Measurements from ENCODE around the gene LAMA3.

LAMA3 gene

GRCh38 chr18:23816740-23817139, 127.5 kb downstream of the LAMA3 start:
- no peak for TF ChIP-seq Cebpa-rat (IDR thresholded peaks at IDR 0.05)
- H3K4me3 ChIP-seq = no peak overlapping the region
- no peaks in the 10 kb centered on the region for H3K36me3 ChIP-seq
- H3K9ac ChIP-seq = no peak overlapping the region
- no peaks in the 10 kb centered on the region for H3K27me3 ChIP-seq
- H3K27ac ChIP-seq = peak overlapping the region in 2 of 11 experiments; percentile 5 to 20; a peak in 1 of 22 replicates
- no peaks in the 10 kb centered on the region for H4K20me1 ChIP-seq
- peak overlapping the region in 9 of 11 experiments; percentile 7 to 56 (median 38); a peak in 15 of 22 replicates for H3K4me2 ChIP-seq
- H3K9me3 ChIP-seq (replicated peaks in 1 of 11) = no peaks in the 10 kb centered on the region
- peaks cover 4 to 25% (median 13%) of the 10 kb centered on the region in 10 experiments; a peak in 18 of 20 replicates for H3K4me1 ChIP-seq

GRCh38 chr18:23819001-23819400, 129.7 kb downstream of the LAMA3 start:
- H3K27ac ChIP-seq = no peak overlapping the region
- H4K20me1 ChIP-seq = no peaks in the 10 kb centered on the region
- H3K9ac ChIP-seq = no peak overlapping the region
- H3K9me3 ChIP-seq (replicated peaks in 1 of 11) = no peaks in the 10 kb centered on the region
- H3K36me3 ChIP-seq = no peaks in the 10 kb centered on the region
- H3K4me1 ChIP-seq = peaks cover 4 to 17% (median 12%) of the 10 kb centered on the region in 10 experiments; a peak in 18 of 20 replicates
- no peak overlapping the region for H3K4me2 ChIP-seq
- H3K27me3 ChIP-seq = no peaks in the 10 kb centered on the region
- H3K4me3 ChIP-seq = no peak overlapping the region
- no peak for TF ChIP-seq Cebpa-rat (IDR thresholded peaks at IDR 0.05)

GRCh38 chr18:23822590-23823385, 133.5 kb downstream of the LAMA3 start:
- Histone ChIP-seq H3K36me3 (no peaks in the 10 kb centered on the region), H3K27ac (no peak overlapping the region), H3K27me3 (no peaks in the 10 kb centered on the region), H4K20me1 (no peaks in the 10 kb centered on the region), H3K4me1 (peaks cover 19 to 36% (median 31%) of the 10 kb centered on the region in 10 experiments), H3K4me3 (no peak overlapping the region), H3K9me3 (replicated peaks in 1 of 11) (no peaks in the 10 kb centered on the region), H3K4me2 (no peak overlapping the region), H3K9ac (no peak overlapping the region)
- no peak for TF ChIP-seq Cebpa-rat (IDR thresholded peaks at IDR 0.05)

- no peak for TF ChIP-seq Cebpa-rat (IDR thresholded peaks at IDR 0.05)
- 0 out of 22 replicates have a peak overlapping the region, but pooled peaks of 1 of the 11 experiments have one; percentile 3 for H3K27ac ChIP-seq
- H3K4me2 ChIP-seq = peak overlapping the region in 3 of 11 experiments; percentile 6 to 49 (median 9); a peak in 2 of 22 replicates
- no peak overlapping the region for H3K4me3 ChIP-seq
- no peaks in the 10 kb centered on the region for H3K27me3 ChIP-seq
- H3K9ac ChIP-seq = no peak overlapping the region
- H3K36me3 ChIP-seq = no peaks in the 10 kb centered on the region
- H3K4me1 ChIP-seq = peaks cover 28 to 49% (median 41%) of the 10 kb centered on the region in 10 experiments
- no peaks in the 10 kb centered on the region for H3K9me3 ChIP-seq (replicated peaks in 1 of 11)
- no peaks in the 10 kb centered on the region for H4K20me1 ChIP-seq
Measured at GRCh38 chr18:23824240-23824639, 135.0 kb downstream of the LAMA3 start.

GRCh38 chr18:23824669-23825068, 135.4 kb downstream of the LAMA3 start:
- TF ChIP-seq Cebpa-rat (IDR thresholded peaks at IDR 0.05) = no peak
- Histone ChIP-seq H3K9me3 (replicated peaks in 1 of 11) (no peaks in the 10 kb centered on the region), H3K4me2 (peak overlapping the region in 4 of 11 experiments; percentile 6 to 49 (median 12); a peak in 3 of 22 replicates), H3K9ac (no peak overlapping the region), H3K4me3 (no peak overlapping the region), H3K36me3 (no peaks in the 10 kb centered on the region), H3K4me1 (peaks cover 28 to 52% (median 43%) of the 10 kb centered on the region in 10 experiments), H3K27ac (0 out of 22 replicates have a peak overlapping the region, but pooled peaks of 1 of the 11 experiments have one; percentile 3), H3K27me3 (no peaks in the 10 kb centered on the region), H4K20me1 (no peaks in the 10 kb centered on the region)

GRCh38 chr18:23825496-23825895, 136.2 kb downstream of the LAMA3 start:
- Histone ChIP-seq H3K36me3 (no peaks in the 10 kb centered on the region), H3K9ac (no peak overlapping the region), H4K20me1 (no peaks in the 10 kb centered on the region), H3K4me3 (no peak overlapping the region), H3K9me3 (replicated peaks in 1 of 11) (no peaks in the 10 kb centered on the region), H3K4me2 (peak overlapping the region; percentile 15 to 55 (median 33); a peak in 18 of 22 replicates), H3K4me1 (peaks cover 28 to 52% (median 43%) of the 10 kb centered on the region in 10 experiments), H3K27me3 (no peaks in the 10 kb centered on the region), H3K27ac (peak overlapping the region in 2 of 11 experiments; percentile 12 to 33; a peak in 3 of 22 replicates)
- no peak for TF ChIP-seq Cebpa-rat (IDR thresholded peaks at IDR 0.05)

GRCh38 chr18:23825978-23826405, 136.7 kb downstream of the LAMA3 start:
- H3K27ac ChIP-seq = peak overlapping the region in 4 of 11 experiments; percentile 4 to 45 (median 22); a peak in 8 of 22 replicates

GRCh38 chr18:23826850-23827620, 137.8 kb downstream of the LAMA3 start:
- H3K4me2 ChIP-seq = peak overlapping the region; percentile 15 to 55 (median 35); a peak in 21 of 22 replicates
- H3K36me3 ChIP-seq = no peaks in the 10 kb centered on the region
- no peaks in the 10 kb centered on the region for H4K20me1 ChIP-seq
- TF ChIP-seq Cebpa-rat (IDR thresholded peaks at IDR 0.05) = no peak
- no peaks in the 10 kb centered on the region for H3K9me3 ChIP-seq (replicated peaks in 1 of 11)
- H3K9ac ChIP-seq = no peak overlapping the region
- no peak overlapping the region for H3K4me3 ChIP-seq
- peaks cover 28 to 52% (median 43%) of the 10 kb centered on the region in 10 experiments for H3K4me1 ChIP-seq
- peak overlapping the region in 7 of 11 experiments; percentile 1 to 69 (median 33); a peak in 11 of 22 replicates for H3K27ac ChIP-seq
- no peaks in the 10 kb centered on the region for H3K27me3 ChIP-seq

More at GRCh38 chr18:23825978-23826405, 136.7 kb downstream of the LAMA3 start:
- Histone ChIP-seq H3K36me3 (no peaks in the 10 kb centered on the region), H3K4me1 (peaks cover 28 to 52% (median 43%) of the 10 kb centered on the region in 10 experiments), H3K9ac (peak overlapping the region in 1 of 11 experiments; percentile 2; a peak in 2 of 22 replicates), H3K4me3 (no peak overlapping the region), H4K20me1 (no peaks in the 10 kb centered on the region), H3K27me3 (no peaks in the 10 kb centered on the region), H3K9me3 (replicated peaks in 1 of 11) (no peaks in the 10 kb centered on the region), H3K4me2 (peak overlapping the region; percentile 15 to 55 (median 33); a peak in 21 of 22 replicates)
- no peak for TF ChIP-seq Cebpa-rat (IDR thresholded peaks at IDR 0.05)

- no peaks in the 10 kb centered on the region for H3K9me3 ChIP-seq (replicated peaks in 1 of 11)
- H3K27ac ChIP-seq = peak overlapping the region in 7 of 11 experiments; percentile 1 to 69 (median 15); a peak in 11 of 22 replicates
- no peaks in the 10 kb centered on the region for H3K36me3 ChIP-seq
- no peak for TF ChIP-seq Cebpa-rat (IDR thresholded peaks at IDR 0.05)
- no peak overlapping the region for H3K9ac ChIP-seq
- no peaks in the 10 kb centered on the region for H3K27me3 ChIP-seq
- H3K4me3 ChIP-seq = no peak overlapping the region
- H4K20me1 ChIP-seq = no peaks in the 10 kb centered on the region
- H3K4me1 ChIP-seq = peaks cover 28 to 52% (median 43%) of the 10 kb centered on the region in 10 experiments
- peak overlapping the region in 6 of 11 experiments; percentile 2 to 49 (median 38); a peak in 8 of 22 replicates for H3K4me2 ChIP-seq
Measured at GRCh38 chr18:23827681-23828080, 138.4 kb downstream of the LAMA3 start.

Measured in BLaER1 treated with 17β-estradiol and CSF1 and Interleukin-3, amounts not matched to agents 10 nM and 100 nM (cell line).